ENCODE data around the gene DNM1L. TPM values are rescaled to one million over a fixed set of nuclear protein-coding genes. Genes with fewer than 3 reads are reported as not detected.

Gene DNM1L
- total and polyA plus RNA-seq, 9 of the 15 experiments (the other 6 are each of a cell fraction or from before 2014, with no cell fraction given) = 24.1 to 82.8 (median 61.5) TPM

GRCh38 chr12:32755654-32756475 lies 76.8 kb downstream of the DNM1L start, which contains the start of gene YARS2:
Gene YARS2, minus strand, starts transcription at chr12:32755897. Its CDS starts 23 bp downstream, at chr12:32755874.
- peak within 1 kb of the TSS; percentile 83 for H3K4me2 ChIP-seq (ENCODE audit: insufficient read depth, low read length)
- peak; percentile 95 for ATAC-seq
- H3K4me1 ChIP-seq (replicated peaks in 1 of 2; ENCODE audit: control insufficient read depth in 2 of 2, insufficient read depth in 2 of 2, low read length in 2 of 2) = peaks cover 4 to 5% of the 10 kb centered on the region in 2 experiments; a peak in 1 of 5 replicates
- ChIA-PET CTCF (ENCODE audit: low intra/inter-chr PET ratio) (interaction anchor here (0.5 to 2.4 kb wide), 8 partner anchors 134 to 1462 kb away, joined by 3 to 21 read pairs (median 5); partner anchors contain the start of gene ALG10), POLR2A (interaction anchor here (0.7 to 2.3 kb wide), 14 partner anchors 14 to 998 kb away, joined by 3 to 7 read pairs (median 4); no protein-coding TSS in a partner anchor)
- 1% methylated on average over 39 of the region's 39 CpGs for WGBS (ENCODE audit: insufficient coverage, low coverage, missing lambda C conversion rate)
- H4K20me1 ChIP-seq (replicated peaks; ENCODE audit: control insufficient read depth, insufficient read depth, low read length) = no peaks in the 10 kb centered on the region
- H3K36me3 ChIP-seq (ENCODE audit: control insufficient read depth, insufficient read depth, low read length) = peaks cover 30% of the 10 kb centered on the region
- FAIRE-seq = peak; percentile 99
- H3K4me3 ChIP-seq = peak within 1 kb of the TSS; percentile 73
- in situ Hi-C loops (cut with MboI) = loop anchor here (5.0 kb wide), 1 partner anchor 1266 kb away; the partner anchor contains the start of gene ALG10
- no TSS peak for BruUV-seq (replicated peaks)
- peaks cover 33% of the 10 kb centered on the region for H3K79me2 ChIP-seq (ENCODE audit: control insufficient read depth, insufficient read depth, low read length)
- no peaks in the 10 kb centered on the region for H3K27me3 ChIP-seq (ENCODE audit: control insufficient read depth in 2 of 2, insufficient read depth in 2 of 2, low read length in 2 of 2)
- peak within 1 kb of the TSS; percentile 69 for H3K27ac ChIP-seq (ENCODE audit: extremely low read depth, low read depth, low read length)
- intact Hi-C loops (cut with micrococcal nuclease) = loop anchor here (1.0 to 10.0 kb wide), 7 partner anchors 163 to 1369 kb away; partner anchors contain the start of genes ALG10 and ETFBKMT
- H3K9me1 ChIP-seq (ENCODE audit: control insufficient read depth, insufficient read depth, low read length) = no peaks in the 10 kb centered on the region
- peak within 1 kb of the TSS; percentile 89 to 96 for H3K9ac ChIP-seq (ENCODE audit: insufficient read depth in 1 of 2, low read depth in 2 of 2, low read length in 2 of 2)
- peak within 1 kb of the TSS; percentile 97 for H2AFZ ChIP-seq (ENCODE audit: low read depth, low read length)
- peak; percentile 83 to 98 (median 88) for DNase-seq (ENCODE audit: extremely low read depth in 1 of 4, low spot score in 3 of 4)
- no peaks in the 10 kb centered on the region for H3K9me3 ChIP-seq (replicated peaks; ENCODE audit: control insufficient read depth, insufficient read depth, low read depth, low read length)
- TF ChIP-seq SOX6 (IDR thresholded peaks at IDR 0.05) = no peak; the same call in 1 of the 2 replicates
- no peak for TF ChIP-seq HMGN3 (IDR thresholded peaks at IDR 0.05; ENCODE audit: borderline replicate concordance, extremely low read depth, insufficient read length, low read depth, low read length)
- no peak for TF ChIP-seq RBM34 (IDR thresholded peaks at IDR 0.05; ENCODE audit: borderline replicate concordance, insufficient read depth, low read length)
- TF ChIP-seq BRD4 (IDR thresholded peaks at IDR 0.05) = no peak
- TF ChIP-seq CLOCK (CRISPR knock-in tag; IDR thresholded peaks at IDR 0.05; ENCODE audit: borderline replicate concordance) = no peak
- no peak for TF ChIP-seq ZNF77 (CRISPR knock-in tag; IDR thresholded peaks at IDR 0.05)
- TF ChIP-seq GATAD2B (IDR thresholded peaks at IDR 0.05; ENCODE audit: borderline replicate concordance) = peak; percentile 43; the same call in 1 of the 2 replicates
- TF ChIP-seq SMAD3 (CRISPR knock-in tag; conservative IDR thresholded peaks at IDR 0.05) = no peak
- no peak for TF ChIP-seq RBM22 (IDR thresholded peaks at IDR 0.05; ENCODE audit: low read depth, low read length, poor library complexity, severe bottlenecking)
- TF ChIP-seq CSDE1 (IDR thresholded peaks at IDR 0.05) = no peak
- TF ChIP-seq CREB3 (tag; conservative IDR thresholded peaks at IDR 0.05; ENCODE audit: low read depth) = no peak
